GM21619 (cell line): ENCODE data around the gene ISLR.

Experiments used
- ATAC-seq: cut with Tn5 transposase; IDR thresholded peaks from one replicate; pipeline ENCODE4 v1.9.1; 2021; ENCODE audit not compliant: unreplicated experiment

ISLR gene

DNA sequence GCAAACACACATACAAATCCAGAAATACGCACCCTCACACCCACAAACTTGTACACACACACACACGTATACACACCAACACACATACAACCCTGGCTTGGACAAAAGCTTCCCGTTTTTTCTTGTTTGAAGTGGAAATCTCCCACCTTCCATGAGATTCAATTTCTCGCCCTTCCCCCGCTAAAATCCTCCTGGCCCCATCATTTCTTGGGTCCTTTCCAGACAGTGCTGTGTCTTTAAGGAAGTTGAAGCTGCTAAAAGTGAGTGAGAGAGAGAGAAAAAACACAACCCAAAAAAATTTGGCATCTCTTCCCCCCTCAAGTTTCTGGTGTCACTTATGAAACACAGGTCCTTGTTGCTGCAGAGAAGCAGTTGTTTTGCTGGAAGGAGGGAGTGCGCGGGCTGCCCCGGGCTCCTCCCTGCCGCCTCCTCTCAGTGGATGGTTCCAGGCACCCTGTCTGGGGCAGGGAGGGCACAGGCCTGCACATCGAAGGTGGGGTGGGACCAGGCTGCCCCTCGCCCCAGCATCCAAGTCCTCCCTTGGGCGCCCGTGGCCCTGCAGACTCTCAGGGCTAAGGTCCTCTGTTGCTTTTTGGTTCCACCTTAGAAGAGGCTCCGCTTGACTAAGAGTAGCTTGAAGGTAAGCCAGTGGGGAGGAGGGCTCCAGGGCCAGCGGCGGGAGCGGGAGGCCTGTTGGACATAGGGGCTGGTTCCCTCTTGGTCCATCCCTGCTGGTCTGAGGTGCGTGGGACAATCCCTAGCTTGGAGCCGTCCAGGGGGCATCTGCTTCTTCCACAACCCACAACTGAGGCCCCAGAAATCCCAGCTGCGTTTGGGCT, at the start of gene ISLR:
ISLR (plus strand) TSS at position 331 of the 839 bp plus-strand sequence. CDS start 1,149 bp downstream, outside the sequence.
- no peak for ATAC-seq

DNA sequence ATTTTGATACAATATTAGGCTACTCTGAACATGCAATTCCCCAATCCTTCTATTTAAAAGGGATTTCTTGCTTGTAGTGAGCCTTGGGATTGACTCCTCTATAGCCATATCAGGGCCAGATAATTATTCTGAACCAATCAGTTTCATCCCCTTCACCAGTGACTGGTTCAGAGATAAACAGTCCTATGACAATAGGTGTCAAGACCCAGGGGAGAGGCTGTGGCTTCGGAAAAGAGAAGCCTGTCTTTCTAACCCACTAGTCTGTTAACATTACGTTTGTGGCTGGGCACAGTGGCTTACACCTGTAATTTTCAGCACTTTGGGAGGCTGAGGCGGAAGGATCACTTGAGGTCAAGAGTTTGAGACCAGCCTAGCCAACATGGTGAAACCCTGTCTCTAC, 49.3 kb upstream of the ISLR start:
- no peak for ATAC-seq

DNA sequence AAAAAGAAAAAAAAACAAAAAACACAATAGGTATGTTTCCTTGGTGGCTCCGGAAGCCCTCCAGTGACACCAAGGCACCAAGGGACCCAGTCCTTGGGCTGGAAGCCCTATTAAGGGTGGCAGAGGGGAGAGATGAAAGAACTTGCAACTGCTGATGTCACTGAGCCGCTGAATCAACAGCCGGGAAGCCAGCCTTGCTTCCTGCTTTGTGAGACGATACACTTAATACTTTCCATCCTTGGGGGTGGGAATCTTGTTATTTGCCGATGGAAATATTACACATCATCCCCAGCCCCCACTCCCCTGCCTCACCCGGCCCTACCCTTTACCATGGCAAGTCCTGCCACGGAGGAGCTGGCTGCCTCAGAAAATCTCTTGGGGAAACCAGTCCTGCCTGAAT, 48.8 kb upstream of the ISLR start:
- ATAC-seq, result no peak

GRCh38 chr15:74127255-74127953, 46.1 kb upstream of the ISLR start:
- no peak for ATAC-seq

DNA sequence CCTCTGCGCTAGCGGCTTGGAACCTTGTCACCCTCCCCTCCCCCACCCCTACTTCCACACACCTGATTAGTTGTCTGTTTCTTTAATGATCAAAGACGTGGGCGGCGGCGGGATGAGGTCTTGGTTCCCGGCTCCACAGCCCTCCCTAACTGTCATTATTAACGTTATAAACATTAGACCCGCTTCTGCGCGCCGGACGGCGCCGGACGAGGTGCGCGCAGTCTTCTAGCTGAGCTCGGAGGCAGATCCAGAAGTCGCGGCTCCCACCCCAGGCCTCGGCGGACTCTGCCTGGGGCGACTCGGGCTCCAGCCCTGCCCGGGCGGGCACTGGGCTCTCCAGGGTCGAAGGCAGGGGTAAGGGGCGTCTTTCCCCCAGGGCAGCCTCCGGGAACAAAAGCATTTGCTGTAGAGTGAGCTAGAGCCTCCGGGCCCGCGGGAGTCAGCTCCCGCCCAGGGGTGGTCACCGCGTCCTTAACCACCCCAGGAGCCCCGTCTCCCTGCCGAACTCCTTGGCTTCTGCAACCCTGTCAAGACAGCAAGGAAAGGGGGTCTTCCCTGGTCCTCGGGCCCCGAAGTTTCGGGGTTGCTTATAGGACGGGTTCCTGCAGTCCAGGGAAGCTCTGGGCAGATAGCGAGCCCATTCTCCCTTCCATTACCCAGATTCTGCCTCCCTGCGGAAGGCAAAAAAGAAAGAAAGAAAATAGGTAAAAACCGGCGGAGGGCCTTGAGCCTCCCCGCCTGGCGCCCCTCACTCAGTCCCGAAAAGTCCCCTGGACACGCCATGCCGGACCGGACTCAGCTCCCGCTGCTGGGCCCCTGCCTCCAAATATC, 45.3 kb upstream of the ISLR start:
- ATAC-seq, result no peak

DNA sequence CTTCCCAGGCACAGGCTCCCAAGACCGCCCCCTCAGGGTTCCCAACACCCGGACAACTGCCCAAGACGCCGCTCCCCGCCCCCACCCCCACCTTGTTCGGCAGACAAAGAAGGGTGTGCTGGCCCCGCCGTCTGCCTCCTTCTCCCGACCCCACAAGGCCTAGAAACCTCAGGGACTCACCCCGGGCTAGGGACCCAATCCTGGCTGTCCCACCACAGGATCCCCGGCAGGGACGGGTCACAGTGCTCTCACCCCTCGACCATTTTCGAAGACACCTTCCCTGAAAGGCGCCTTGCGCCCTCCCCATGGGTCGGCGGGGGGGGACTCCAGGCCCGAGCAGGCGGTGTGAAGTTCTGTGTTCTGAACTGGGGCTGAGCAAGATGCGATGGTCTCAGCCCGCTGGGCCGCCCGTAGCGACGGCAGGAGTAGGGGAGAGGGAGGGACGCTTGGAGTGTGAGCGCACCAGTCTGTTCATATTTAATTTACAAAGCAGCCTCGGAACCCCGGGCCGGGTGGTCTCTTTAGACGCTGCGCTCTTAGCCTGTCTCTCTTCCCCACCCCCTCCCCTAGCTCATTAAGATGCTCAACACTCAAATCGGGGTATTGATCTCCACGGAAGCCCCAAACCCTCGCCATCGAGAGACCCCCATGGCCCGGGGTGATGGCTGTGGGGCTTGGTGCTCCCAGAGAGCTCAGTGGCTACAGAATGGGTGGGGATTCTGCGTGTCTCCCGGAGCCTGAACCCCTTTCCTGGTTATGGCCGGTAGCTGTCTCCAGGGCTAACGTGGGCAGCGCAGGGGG, 44.5 kb upstream of the ISLR start:
- ATAC-seq, result no peak

DNA sequence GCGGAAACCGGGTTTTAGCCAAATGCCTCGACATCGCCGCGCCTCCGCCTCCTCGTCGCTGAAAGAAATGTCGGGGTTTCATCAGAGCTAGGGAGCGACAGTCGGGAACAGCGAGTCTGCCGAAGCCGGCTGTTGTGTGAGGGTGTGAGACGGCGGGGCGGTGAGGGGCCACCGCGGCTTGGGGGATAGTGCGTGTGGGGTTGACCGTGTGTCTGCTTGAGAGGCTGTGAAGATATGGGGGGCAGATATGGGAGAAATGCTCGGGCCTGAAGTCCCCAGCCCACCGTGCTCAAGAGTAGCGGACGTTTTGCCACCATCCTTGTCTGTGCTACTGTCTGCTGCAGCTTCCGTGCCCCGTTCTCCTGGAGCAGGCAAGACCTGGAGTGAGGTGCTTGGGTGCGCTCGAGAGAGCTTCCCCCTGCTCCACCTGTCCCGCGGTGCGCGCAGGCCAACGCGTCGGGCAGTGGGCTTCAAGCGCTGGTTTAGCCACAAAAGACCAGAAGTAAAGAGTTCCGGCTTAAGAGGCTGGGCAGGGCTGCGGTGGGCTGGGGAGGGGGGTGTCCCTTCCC, 43.8 kb upstream of the ISLR start:
- ATAC-seq, result no peak

DNA sequence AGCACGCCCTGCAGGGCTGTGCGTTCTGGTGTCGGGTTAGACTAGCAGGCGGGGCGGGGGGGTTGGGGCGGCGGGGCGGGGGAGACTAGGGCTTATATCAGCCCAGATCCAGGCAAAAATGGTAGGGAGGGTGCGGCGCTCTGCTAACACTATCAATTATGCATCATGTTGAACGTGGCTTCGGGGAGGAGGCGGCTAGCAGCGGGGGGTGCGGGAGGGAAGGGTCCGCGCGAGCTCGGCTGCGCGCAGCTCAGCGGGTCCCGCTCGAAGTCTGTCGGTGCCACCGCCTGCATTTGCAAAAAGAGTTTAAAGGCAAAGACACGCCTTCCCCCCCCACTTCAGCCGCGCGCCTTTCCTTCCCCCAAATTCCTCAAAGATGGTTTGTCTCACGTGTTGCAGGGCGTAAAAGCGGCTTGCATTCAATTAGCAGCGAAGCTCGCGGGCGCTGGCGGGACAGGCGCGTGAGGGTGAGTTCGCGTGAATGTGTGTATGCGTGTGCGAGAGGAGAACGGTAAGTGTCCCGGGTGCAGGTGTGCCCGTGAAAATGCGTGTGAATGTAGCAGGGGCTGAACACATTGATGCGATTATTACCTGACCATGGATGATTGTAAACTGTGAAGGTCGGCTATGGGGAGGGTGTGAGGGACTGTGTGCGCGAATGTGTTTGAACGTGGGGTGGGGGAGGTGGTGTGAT, 43.2 kb upstream of the ISLR start, which contains the start of gene ISLR2:
ISLR2 (plus strand) TSS at position 432 of the 694 bp plus-strand sequence. CDS start 2,169 bp downstream, outside the sequence.
- ATAC-seq, result no peak

DNA sequence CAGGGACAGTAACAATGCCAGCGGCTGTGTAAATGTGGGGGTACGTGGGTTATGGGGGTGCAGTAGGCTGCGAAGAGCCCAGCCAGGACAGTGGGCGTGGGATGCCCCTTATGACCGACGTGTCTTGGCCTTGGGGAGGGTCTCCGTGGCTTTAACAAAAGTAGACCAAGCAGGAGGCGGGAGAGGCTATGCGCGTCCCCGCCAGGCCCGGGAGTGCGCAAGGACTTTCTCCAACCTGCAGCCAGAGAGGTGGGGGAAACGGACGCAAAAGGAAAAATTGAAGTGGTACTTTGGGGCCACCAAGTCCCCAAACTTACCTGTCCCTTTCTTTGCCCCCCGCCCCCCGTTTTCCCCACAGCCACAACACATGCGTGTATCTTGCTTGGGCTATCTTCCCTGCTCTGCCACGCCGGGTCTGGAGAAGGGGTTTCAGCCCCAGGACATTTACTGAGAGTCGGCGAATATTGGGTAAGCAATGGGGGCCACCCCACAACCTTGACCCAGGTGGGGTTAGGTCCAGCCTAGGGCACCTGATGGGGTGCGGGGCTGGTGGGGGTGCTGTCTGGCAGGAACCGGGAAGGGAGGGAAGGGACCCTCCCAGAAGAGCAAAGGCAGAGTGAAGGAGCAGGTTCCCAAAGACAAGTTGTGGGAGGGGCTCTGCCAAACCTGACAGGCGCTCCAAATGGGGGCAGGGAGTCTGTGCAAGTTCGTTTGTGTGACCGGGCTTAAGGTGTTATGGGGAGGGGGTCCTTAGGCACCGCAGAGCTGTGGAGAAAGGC, 42.5 kb upstream of the ISLR start:
- no peak for ATAC-seq

DNA sequence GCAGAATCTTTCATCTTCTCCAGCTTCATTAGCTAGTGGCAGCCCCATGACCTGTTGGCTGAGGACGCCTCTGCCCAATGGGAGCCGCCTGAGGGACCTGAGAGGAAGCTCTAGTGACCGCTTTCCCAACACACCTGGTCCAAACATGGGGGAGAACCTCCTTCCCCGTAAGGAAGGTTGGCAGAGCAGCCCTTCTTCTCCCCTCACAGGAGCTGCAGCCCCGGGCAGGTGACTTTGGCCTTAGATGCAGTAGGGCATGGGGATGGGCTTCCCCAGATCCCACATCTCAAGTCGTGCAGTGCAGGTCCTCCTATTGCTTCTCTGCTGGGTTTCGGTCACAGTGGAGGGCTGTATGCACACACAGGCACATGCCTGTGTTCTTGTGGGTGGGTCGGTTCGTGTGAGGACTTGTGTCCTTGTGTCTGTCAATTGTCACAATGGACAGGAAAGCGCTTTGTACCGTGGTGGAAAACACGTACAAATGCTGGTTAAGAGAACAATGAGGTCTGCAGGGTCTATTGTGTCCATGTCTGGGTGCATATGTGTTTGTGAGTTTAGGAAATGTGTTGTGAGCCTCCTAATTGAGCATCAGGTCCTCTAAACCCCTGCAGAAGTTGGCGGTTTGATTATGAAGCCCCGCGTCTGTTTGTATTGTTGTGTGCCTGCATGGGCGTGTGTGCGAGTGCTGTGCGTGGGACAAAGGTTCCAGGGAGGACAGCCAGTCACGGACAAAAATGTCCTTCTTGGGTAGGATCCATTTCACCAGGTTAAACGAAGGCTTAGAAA, 41.7 kb upstream of the ISLR start:
- ATAC-seq, result no peak

GRCh38 chr15:74132681-74133651, 40.5 kb upstream of the ISLR start:
- ATAC-seq, result no peak

- no peak for ATAC-seq
Measured at GRCh38 chr15:74133694-74134386, 39.7 kb upstream of the ISLR start.

DNA sequence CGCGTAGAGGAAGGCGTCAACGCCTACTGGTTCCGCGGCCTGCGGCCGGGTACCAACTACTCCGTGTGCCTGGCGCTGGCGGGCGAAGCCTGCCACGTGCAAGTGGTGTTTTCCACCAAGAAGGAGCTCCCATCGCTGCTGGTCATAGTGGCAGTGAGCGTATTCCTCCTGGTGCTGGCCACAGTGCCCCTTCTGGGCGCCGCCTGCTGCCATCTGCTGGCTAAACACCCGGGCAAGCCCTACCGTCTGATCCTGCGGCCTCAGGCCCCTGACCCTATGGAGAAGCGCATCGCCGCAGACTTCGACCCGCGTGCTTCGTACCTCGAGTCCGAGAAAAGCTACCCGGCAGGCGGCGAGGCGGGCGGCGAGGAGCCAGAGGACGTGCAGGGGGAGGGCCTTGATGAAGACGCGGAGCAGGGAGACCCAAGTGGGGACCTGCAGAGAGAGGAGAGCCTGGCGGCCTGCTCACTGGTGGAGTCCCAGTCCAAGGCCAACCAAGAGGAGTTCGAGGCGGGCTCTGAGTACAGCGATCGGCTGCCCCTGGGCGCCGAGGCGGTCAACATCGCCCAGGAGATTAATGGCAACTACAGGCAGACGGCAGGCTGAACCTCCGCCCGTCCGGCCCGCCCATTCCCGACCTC, 39.0 kb upstream of the ISLR start:
- no peak for ATAC-seq

DNA sequence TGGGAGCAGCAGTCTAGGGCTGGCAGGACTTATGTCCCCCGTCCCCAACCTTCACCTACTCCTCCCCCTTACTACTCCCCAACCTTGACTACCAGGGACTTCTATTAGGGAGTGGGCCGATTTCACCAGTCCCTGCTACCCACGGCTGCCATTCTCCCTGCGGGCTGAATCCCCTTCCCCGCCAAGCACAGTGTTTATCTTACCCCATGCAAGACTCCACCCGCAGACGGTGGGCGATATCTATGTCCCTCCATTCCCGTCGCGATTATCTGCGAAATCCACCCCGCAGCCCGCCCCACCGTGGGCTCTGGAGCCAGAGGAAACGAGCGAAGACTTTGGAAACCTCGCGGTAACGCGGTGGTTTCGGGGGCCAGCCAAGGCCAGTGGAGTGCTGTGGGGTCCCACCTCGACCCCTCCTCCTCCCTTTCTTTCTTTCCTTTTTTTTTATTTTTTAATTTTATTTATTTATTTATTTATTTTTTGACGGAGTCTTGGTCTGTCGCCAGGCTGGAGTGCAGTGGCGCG, 38.4 kb upstream of the ISLR start:
- ATAC-seq, result no peak

DNA sequence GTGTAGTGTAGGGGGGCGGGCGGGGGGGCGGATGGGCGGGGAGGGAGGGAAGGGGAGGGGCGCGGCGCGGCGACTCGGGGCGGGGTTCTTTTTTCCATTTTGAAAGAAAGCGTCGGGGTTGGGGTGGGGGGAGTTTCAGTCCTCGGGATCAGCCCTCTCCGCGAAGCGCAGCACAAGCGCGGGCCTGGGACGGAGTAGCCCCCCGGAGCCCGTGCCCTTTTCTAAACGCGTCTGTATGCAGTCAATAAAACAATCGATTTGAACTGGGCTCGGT, 37.0 kb upstream of the ISLR start:
- no peak for ATAC-seq
